ENCODE measurements around the gene MRPS6.

The MRPS6 gene

GRCh38 chr21:34174470-34174869 lies 101.1 kb downstream of the MRPS6 start:
- no peak for ATAC-seq (ENCODE audit: insufficient read depth, low read depth)

GRCh38 chr21:34176448-34176847 lies 103.1 kb downstream of the MRPS6 start:
- Histone ChIP-seq H3K4me2 (ENCODE audit: insufficient read depth, low read length) (no peak overlapping the region), H3K27ac (ENCODE audit: low read length) (no peak overlapping the region), H3K4me1 (ENCODE audit: insufficient read depth, low read length) (no peaks in the 10 kb centered on the region), H3K27me3 (ENCODE audit: insufficient read depth, low read length, poor library complexity) (no peaks in the 10 kb centered on the region), H3K9me3 (ENCODE audit: insufficient read depth, low read length, severe bottlenecking) (peaks cover 15% of the 10 kb centered on the region), H3K4me3 (ENCODE audit: low read depth in 1 of 2, low read length in 2 of 2) (no peak overlapping the region), H3K36me3 (ENCODE audit: insufficient read depth, low read length) (no peaks in the 10 kb centered on the region), H4K20me1 (ENCODE audit: insufficient read depth, low read length) (no peaks in the 10 kb centered on the region), H3K79me2 (ENCODE audit: insufficient read depth, low read length) (no peaks in the 10 kb centered on the region), H3K9ac (ENCODE audit: low read depth, low read length) (no peak overlapping the region), H2AFZ (ENCODE audit: low read depth, low read length) (no peak overlapping the region)
- no peak for TF ChIP-seq CTCF (IDR thresholded peaks at IDR 0.05; ENCODE audit: borderline replicate concordance, extremely low read depth, low read length, poor library complexity, severe bottlenecking)
- TF ChIP-seq EZH2 (IDR thresholded peaks at IDR 0.05; ENCODE audit: borderline replicate concordance, low read depth, low read length, severe bottlenecking) = no peak
- no peak for ATAC-seq (ENCODE audit: insufficient read depth, low read depth)
- DNase-seq = no peak

More at GRCh38 chr21:34174470-34174869, 101.1 kb downstream of the MRPS6 start:
- H3K36me3 ChIP-seq (ENCODE audit: insufficient read depth, low read length) = no peaks in the 10 kb centered on the region
- no peaks in the 10 kb centered on the region for H3K4me1 ChIP-seq (ENCODE audit: insufficient read depth, low read length)
- no peaks in the 10 kb centered on the region for H3K27me3 ChIP-seq (ENCODE audit: insufficient read depth, low read length, poor library complexity)
- H3K79me2 ChIP-seq (ENCODE audit: insufficient read depth, low read length) = no peaks in the 10 kb centered on the region
- H3K4me3 ChIP-seq (ENCODE audit: low read depth in 1 of 2, low read length in 2 of 2) = no peak overlapping the region
- H3K9ac ChIP-seq (ENCODE audit: low read depth, low read length) = no peak overlapping the region
- no peak for TF ChIP-seq CTCF (IDR thresholded peaks at IDR 0.05; ENCODE audit: borderline replicate concordance, extremely low read depth, low read length, poor library complexity, severe bottlenecking)
- TF ChIP-seq EZH2 (IDR thresholded peaks at IDR 0.05; ENCODE audit: borderline replicate concordance, low read depth, low read length, severe bottlenecking) = no peak
- no peak overlapping the region for H2AFZ ChIP-seq (ENCODE audit: low read depth, low read length)
- DNase-seq = no peak
- no peak overlapping the region for H3K27ac ChIP-seq (ENCODE audit: low read length)
- H3K9me3 ChIP-seq (ENCODE audit: insufficient read depth, low read length, severe bottlenecking) = peaks cover 20% of the 10 kb centered on the region
- no peak overlapping the region for H3K4me2 ChIP-seq (ENCODE audit: insufficient read depth, low read length)
- no peaks in the 10 kb centered on the region for H4K20me1 ChIP-seq (ENCODE audit: insufficient read depth, low read length)

DNA sequence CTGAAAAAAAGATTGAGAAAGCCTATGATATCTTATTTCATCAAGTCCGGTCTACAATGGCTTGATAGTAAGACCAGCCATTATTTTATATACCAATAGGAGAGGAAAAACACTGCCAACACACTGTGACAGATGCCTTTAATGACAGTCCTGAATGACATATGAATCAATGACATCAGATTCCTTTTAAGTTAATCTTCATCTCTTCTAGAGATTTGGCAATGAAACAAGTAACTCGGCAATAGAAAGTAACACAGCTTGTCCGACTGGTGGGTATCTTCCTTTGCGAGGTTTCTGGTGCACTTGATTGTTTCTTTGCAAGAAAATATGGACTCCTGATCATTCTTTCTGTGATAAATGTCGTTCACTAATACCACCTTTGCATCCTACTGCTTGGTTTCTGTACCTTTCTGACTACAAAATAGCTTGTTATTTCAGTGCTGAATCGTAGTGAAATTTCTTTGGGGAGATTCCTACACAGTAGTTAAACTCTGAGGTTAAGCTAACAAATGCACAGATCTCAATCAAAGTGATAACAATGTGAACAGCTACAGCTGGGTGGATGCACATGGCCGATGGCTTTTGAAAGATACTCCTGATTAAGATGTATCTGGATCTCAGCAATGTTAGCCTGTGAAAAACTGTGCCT lies 104.7 kb downstream of the MRPS6 start:
- Histone ChIP-seq H2AFZ (ENCODE audit: low read depth, low read length) (no peak overlapping the region), H3K9me3 (ENCODE audit: insufficient read depth, low read length, severe bottlenecking) (peaks cover 12% of the 10 kb centered on the region), H3K36me3 (ENCODE audit: insufficient read depth, low read length) (no peaks in the 10 kb centered on the region), H4K20me1 (ENCODE audit: insufficient read depth, low read length) (no peaks in the 10 kb centered on the region), H3K4me2 (ENCODE audit: insufficient read depth, low read length) (no peak overlapping the region), H3K79me2 (ENCODE audit: insufficient read depth, low read length) (no peaks in the 10 kb centered on the region), H3K27me3 (ENCODE audit: insufficient read depth, low read length, poor library complexity) (no peaks in the 10 kb centered on the region), H3K9ac (ENCODE audit: low read depth, low read length) (no peak overlapping the region), H3K4me3 (ENCODE audit: low read depth in 1 of 2, low read length in 2 of 2) (no peak overlapping the region), H3K27ac (ENCODE audit: low read length) (no peak overlapping the region), H3K4me1 (ENCODE audit: insufficient read depth, low read length) (no peaks in the 10 kb centered on the region)
- ATAC-seq (ENCODE audit: insufficient read depth, low read depth) (no peak), DNase-seq (no peak)
- TF ChIP-seq EZH2 (IDR thresholded peaks at IDR 0.05; ENCODE audit: borderline replicate concordance, low read depth, low read length, severe bottlenecking) (no peak), CTCF (IDR thresholded peaks at IDR 0.05; ENCODE audit: borderline replicate concordance, extremely low read depth, low read length, poor library complexity, severe bottlenecking) (no peak)
